ENCODE measurements around the gene CD2. TPM values are rescaled to one million over a fixed set of nuclear protein-coding genes. Genes with fewer than 3 reads are reported as not detected.

CD2 gene
- total RNA-seq, 1 experiment from 2014 or later = not detected

- CTCF ChIA-PET = no interaction called here
- no peak for TF ChIP-seq CTCF (IDR thresholded peaks at IDR 0.05; ENCODE audit: insufficient read depth in 1 of 2, low read depth in 1 of 2, low read length in 1 of 2, severe bottlenecking in 1 of 2, unreplicated experiment in 1 of 2)
Observed at GRCh38 chr1:116811321-116811720, 57.1 kb downstream of the CD2 start.

GRCh38 chr1:116814926-116815723 lies 60.9 kb downstream of the CD2 start:
- Histone ChIP-seq H3K27me3 (replicated peaks; ENCODE audit: control insufficient read depth, insufficient read depth, low read length) (no peaks in the 10 kb centered on the region), H3K36me3 (ENCODE audit: control insufficient read depth, insufficient read depth, low read length) (no peaks in the 10 kb centered on the region), H3K4me1 (no peaks in the 10 kb centered on the region), H3K4me3 (ENCODE audit: low read depth, low read length) (no peak overlapping the region), H3K9me3 (no peaks in the 10 kb centered on the region)
- Mint-ChIP-seq H3K4me3 (ENCODE audit: unreplicated experiment) (no peak overlapping the region), H3K36me3 (ENCODE audit: insufficient read depth, unreplicated experiment) (no peaks in the 10 kb centered on the region), H3K27me3 (ENCODE audit: insufficient read depth, unreplicated experiment) (no peaks in the 10 kb centered on the region), H3K4me1 (ENCODE audit: low read depth, unreplicated experiment) (no peaks in the 10 kb centered on the region), H3K27ac (ENCODE audit: unreplicated experiment) (no peak overlapping the region), H3K9me3 (ENCODE audit: unreplicated experiment) (peaks cover 11% of the 10 kb centered on the region)
- intact Hi-C loops (cut with micrococcal nuclease; ENCODE audit: unreplicated experiment) = no loop called here
- CTCF ChIA-PET = interaction anchor here (0.5 kb wide), 1 partner anchor 245 kb away, joined by 3 read pairs; no protein-coding TSS in a partner anchor
- no TSS peak for BruUV-seq (replicated peaks)
- no peak for TF ChIP-seq CTCF (IDR thresholded peaks at IDR 0.05; ENCODE audit: insufficient read depth in 1 of 2, low read depth in 1 of 2, low read length in 1 of 2, severe bottlenecking in 1 of 2, unreplicated experiment in 1 of 2)
- POLR2A ChIA-PET = no interaction called here
- no peak for DNase-seq

More at GRCh38 chr1:116811321-116811720, 57.1 kb downstream of the CD2 start:
- Mint-ChIP-seq H3K27me3 (ENCODE audit: insufficient read depth, unreplicated experiment) (no peaks in the 10 kb centered on the region), H3K9me3 (ENCODE audit: unreplicated experiment) (peaks cover 11% of the 10 kb centered on the region), H3K4me1 (ENCODE audit: low read depth, unreplicated experiment) (no peaks in the 10 kb centered on the region), H3K27ac (ENCODE audit: unreplicated experiment) (no peak overlapping the region), H3K36me3 (ENCODE audit: insufficient read depth, unreplicated experiment) (no peaks in the 10 kb centered on the region), H3K4me3 (ENCODE audit: unreplicated experiment) (no peak overlapping the region)
- intact Hi-C loops (cut with micrococcal nuclease; ENCODE audit: unreplicated experiment) = no loop called here
- Histone ChIP-seq H3K4me1 (no peaks in the 10 kb centered on the region), H3K9me3 (no peaks in the 10 kb centered on the region), H3K27me3 (replicated peaks; ENCODE audit: control insufficient read depth, insufficient read depth, low read length) (no peaks in the 10 kb centered on the region), H3K4me3 (ENCODE audit: low read depth, low read length) (no peak overlapping the region), H3K36me3 (ENCODE audit: control insufficient read depth, insufficient read depth, low read length) (no peaks in the 10 kb centered on the region)
- DNase-seq = no peak
- BruUV-seq (replicated peaks) = no TSS peak
- POLR2A ChIA-PET = no interaction called here

- Mint-ChIP-seq H3K9me3 (ENCODE audit: unreplicated experiment) (peaks cover 4% of the 10 kb centered on the region), H3K4me3 (ENCODE audit: unreplicated experiment) (no peak overlapping the region), H3K36me3 (ENCODE audit: insufficient read depth, unreplicated experiment) (no peaks in the 10 kb centered on the region), H3K4me1 (ENCODE audit: low read depth, unreplicated experiment) (no peaks in the 10 kb centered on the region), H3K27ac (ENCODE audit: unreplicated experiment) (no peak overlapping the region), H3K27me3 (ENCODE audit: insufficient read depth, unreplicated experiment) (no peaks in the 10 kb centered on the region)
- H3K4me3 ChIP-seq (ENCODE audit: low read depth, low read length) = no peak overlapping the region
- no peaks in the 10 kb centered on the region for H3K4me1 ChIP-seq
- POLR2A ChIA-PET = no interaction called here
- no TSS peak for BruUV-seq (replicated peaks)
- no peaks in the 10 kb centered on the region for H3K36me3 ChIP-seq (ENCODE audit: control insufficient read depth, insufficient read depth, low read length)
- DNase-seq = peak; percentile 71 to 74
- no peaks in the 10 kb centered on the region for H3K9me3 ChIP-seq
- intact Hi-C loops (cut with micrococcal nuclease; ENCODE audit: unreplicated experiment) = loop anchor here (1.0 to 2.0 kb wide), 2 partner anchors 80 to 243 kb away; no protein-coding TSS in a partner anchor
- CTCF ChIA-PET = interaction anchor here (0.6 kb wide), 2 partner anchors 53 to 243 kb away, joined by 3 read pairs; no protein-coding TSS in a partner anchor
- peak; percentile 53 to 59 for TF ChIP-seq CTCF (IDR thresholded peaks at IDR 0.05; ENCODE audit: insufficient read depth in 1 of 2, low read depth in 1 of 2, low read length in 1 of 2, severe bottlenecking in 1 of 2, unreplicated experiment in 1 of 2)
- H3K27me3 ChIP-seq (replicated peaks; ENCODE audit: control insufficient read depth, insufficient read depth, low read length) = no peaks in the 10 kb centered on the region
Observed at GRCh38 chr1:116817582-116818064, 63.4 kb downstream of the CD2 start.

Other genes starting within 250 kb of the CD2 start
- 5.6 and 7.6 TPM in 2 replicates for gene CD58, start 183.4 kb upstream of the CD2 start, total RNA-seq (2022)
- 21.8 and 24.0 TPM in 2 replicates for gene IGSF3, start 86.7 kb upstream of the CD2 start, total RNA-seq (2022)
- 12.9 and 16.2 TPM in 2 replicates for gene PTGFRN, start 155.5 kb downstream of the CD2 start, total RNA-seq (2022)
- 0.16 and 0.86 TPM in 2 replicates for gene CD101, start 247.3 kb downstream of the CD2 start, total RNA-seq (2022)